Type B pancreatic cell (in vitro differentiated cells): Measurements from ENCODE around the gene ALMS1. TPM values are rescaled to one million over a fixed set of nuclear protein-coding genes. Genes with fewer than 3 reads are reported as not detected.
A peak's percentile ranks its signal among the peaks of the same experiment; 100 is the strongest.
"Not testable (repeated sequence)": the region's sequence is repeated elsewhere in the genome, so short reads cannot be mapped to it uniquely, and the experiment has no call there.

ENCODE experiments used
- DNase-seq: peaks from one replicate; pipeline ENCODE4 v3.0.0; 2021; ENCODE audit warnings: mixed read lengths; ENCODE audit not compliant: unreplicated experiment; ENCODE audit errors: extremely low spot score
- H3K27ac Mint-ChIP-seq: 2 replicates; pipeline ENCODE4 v1.8.0; 2021; ENCODE audit warnings: mild to moderate bottlenecking, mixed read lengths
- H3K27me3 Mint-ChIP-seq: 2 replicates; pipeline ENCODE4 v1.8.0; 2021; ENCODE audit warnings: mixed read lengths
- H3K36me3 Mint-ChIP-seq: 2 replicates; pipeline ENCODE4 v1.8.0; 2021; ENCODE audit warnings: mixed read lengths
- H3K4me1 Mint-ChIP-seq: one replicate; pipeline ENCODE4 v1.8.0; 2021; ENCODE audit warnings: mixed read lengths; ENCODE audit not compliant: unreplicated experiment
- H3K4me3 Mint-ChIP-seq: 2 replicates; pipeline ENCODE4 v1.8.0; 2021; ENCODE audit warnings: mild to moderate bottlenecking, mixed read lengths
- H3K9me3 Mint-ChIP-seq: 2 replicates; pipeline ENCODE4 v1.8.0; 2021; ENCODE audit warnings: mixed read lengths
- CTCF ChIP-seq: fragments of 200-600 bp; sonication (generic); conservative IDR thresholded peaks from 2 replicates; pipeline ENCODE4 v1.5.0; 2021; ENCODE audit warnings: antibody characterized with exemption, mild to moderate bottlenecking
- total RNA-seq: library from RNA; stranded (reverse); gene quantifications from 2 replicates; pipeline ENCODE4 v1.2.1, GENCODE V29; 2021; ENCODE audit warnings: low replicate concordance

ALMS1 gene
- total RNA-seq, 1 donor from 2014 or later, result 30.4 TPM

DNA sequence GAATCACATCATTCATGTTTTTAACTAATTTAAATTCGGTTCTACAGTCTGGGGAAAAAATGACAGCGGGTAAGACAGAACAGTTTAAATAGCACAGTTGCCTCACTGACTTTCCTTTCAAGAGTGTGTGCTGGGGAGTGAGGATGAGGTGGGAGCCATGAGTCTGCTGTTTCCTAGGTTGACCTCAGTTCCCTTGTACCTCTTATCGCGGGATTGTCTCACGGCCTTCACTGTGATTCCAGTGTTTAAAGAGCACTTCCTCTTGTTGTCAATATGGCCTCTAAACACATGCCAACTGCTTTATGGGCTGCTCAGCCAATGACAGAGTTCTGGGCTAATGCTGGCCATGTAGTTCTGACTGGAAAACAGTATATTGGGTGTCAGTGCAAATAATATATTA, 41.6 kb upstream of the ALMS1 start:
- no peaks in the 10 kb centered on the region for H3K4me1 Mint-ChIP-seq
- no peak for TF ChIP-seq CTCF
- H3K4me3 Mint-ChIP-seq, result no peak overlapping the region
- DNase-seq, result no peak
- no peaks in the 10 kb centered on the region for H3K36me3 Mint-ChIP-seq
- no peak overlapping the region for H3K27ac Mint-ChIP-seq
- H3K27me3 Mint-ChIP-seq, result peaks cover 38% of the 10 kb centered on the region
- H3K9me3 Mint-ChIP-seq, result no peaks in the 10 kb centered on the region

GRCh38 chr2:73344747-73345146, 40.9 kb upstream of the ALMS1 start:
- not testable (repeated sequence) for DNase-seq, H3K4me3 Mint-ChIP-seq, H3K27ac Mint-ChIP-seq, H3K36me3 Mint-ChIP-seq, H3K9me3 Mint-ChIP-seq, H3K4me1 Mint-ChIP-seq
- peaks cover 42% of the 10 kb centered on the region for H3K27me3 Mint-ChIP-seq

- H3K4me3 Mint-ChIP-seq, result no peak overlapping the region
- no peak for TF ChIP-seq CTCF
- no peaks in the 10 kb centered on the region for H3K36me3 Mint-ChIP-seq
- DNase-seq, result no peak
- no peaks in the 10 kb centered on the region for H3K9me3 Mint-ChIP-seq
- H3K27ac Mint-ChIP-seq, result no peak overlapping the region
- H3K4me1 Mint-ChIP-seq, result no peaks in the 10 kb centered on the region
- peaks cover 47% of the 10 kb centered on the region for H3K27me3 Mint-ChIP-seq
These were observed 35.5 kb upstream of the ALMS1 start for GRCh38 chr2:73350035-73350691.

- H3K36me3 Mint-ChIP-seq, result no peaks in the 10 kb centered on the region
- TF ChIP-seq CTCF, result no peak
- H3K27me3 Mint-ChIP-seq, result peaks cover 19% of the 10 kb centered on the region
- H3K27ac Mint-ChIP-seq, result no peak overlapping the region
- no peak overlapping the region for H3K4me3 Mint-ChIP-seq
- DNase-seq, result no peak
- H3K4me1 Mint-ChIP-seq, result no peaks in the 10 kb centered on the region
- H3K9me3 Mint-ChIP-seq, result no peaks in the 10 kb centered on the region
These were observed 29.5 kb upstream of the ALMS1 start for GRCh38 chr2:73356097-73356496.

- peaks cover 26% of the 10 kb centered on the region for H3K27me3 Mint-ChIP-seq
- H3K9me3 Mint-ChIP-seq, result no peaks in the 10 kb centered on the region
- no peak overlapping the region for H3K27ac Mint-ChIP-seq
- H3K36me3 Mint-ChIP-seq, result no peaks in the 10 kb centered on the region
- H3K4me1 Mint-ChIP-seq, result no peaks in the 10 kb centered on the region
- TF ChIP-seq CTCF, result peak; percentile 65
- DNase-seq, result no peak
- no peak overlapping the region for H3K4me3 Mint-ChIP-seq
These were observed 25.5 kb upstream of the ALMS1 start for GRCh38 chr2:73359915-73360697.

- H3K36me3 Mint-ChIP-seq, result no peaks in the 10 kb centered on the region
- no peak overlapping the region for H3K27ac Mint-ChIP-seq
- no peaks in the 10 kb centered on the region for H3K9me3 Mint-ChIP-seq
- H3K27me3 Mint-ChIP-seq, result peaks cover 41% of the 10 kb centered on the region
- TF ChIP-seq CTCF, result no peak
- H3K4me3 Mint-ChIP-seq, result no peak overlapping the region
- no peak for DNase-seq
- H3K4me1 Mint-ChIP-seq, result no peaks in the 10 kb centered on the region
These were observed 19.6 kb upstream of the ALMS1 start for GRCh38 chr2:73366060-73366459.
